ENCODE results near the gene ASCC2.
"Not testable (repeated sequence)": the region's sequence is repeated elsewhere in the genome, so short reads cannot be mapped to it uniquely, and the experiment has no call there.

The ASCC2 gene

GRCh38 chr22:29859030-29859429 is 21.0 kb upstream of the ASCC2 start:
- H3K4me1 ChIP-seq (ENCODE audit: control insufficient read depth in 5 of 5, insufficient read depth in 5 of 5, low read length in 5 of 5), result peaks cover 0 to 14% (median 9%) of the 10 kb centered on the region in 5 donors
- not testable (repeated sequence) for H3K9ac ChIP-seq (ENCODE audit: low read length in 5 of 5); H3K4me3 ChIP-seq (ENCODE audit: low read depth in 1 of 5, low read length in 5 of 5)

GRCh38 chr22:29856496-29856895 is 18.4 kb upstream of the ASCC2 start:
- Histone ChIP-seq H3K4me1 (ENCODE audit: control insufficient read depth in 5 of 5, insufficient read depth in 5 of 5, low read length in 5 of 5) (peaks cover 0 to 14% (median 9%) of the 10 kb centered on the region in 5 donors), H3K36me3 (ENCODE audit: control insufficient read depth in 5 of 5, insufficient read depth in 5 of 5, low read length in 5 of 5) (no peaks in the 10 kb centered on the region), H3K27me3 (ENCODE audit: control insufficient read depth in 5 of 5, insufficient read depth in 4 of 5, low read length in 5 of 5) (no peaks in the 10 kb centered on the region), H3K9ac (ENCODE audit: low read length in 5 of 5) (no peak overlapping the region), H3K9me3 (ENCODE audit: control insufficient read depth in 5 of 5, low read length in 5 of 5) (no peaks in the 10 kb centered on the region), H3K4me3 (ENCODE audit: low read depth in 1 of 5, low read length in 5 of 5) (no peak overlapping the region), H3K27ac (ENCODE audit: low read depth, low read length) (no peak overlapping the region)

More at GRCh38 chr22:29859030-29859429, 21.0 kb upstream of the ASCC2 start:
- H3K27me3 ChIP-seq (ENCODE audit: control insufficient read depth in 5 of 5, insufficient read depth in 4 of 5, low read length in 5 of 5); H3K27ac ChIP-seq (ENCODE audit: low read depth, low read length); H3K36me3 ChIP-seq (ENCODE audit: control insufficient read depth in 5 of 5, insufficient read depth in 5 of 5, low read length in 5 of 5); H3K9me3 ChIP-seq (ENCODE audit: control insufficient read depth in 5 of 5, low read length in 5 of 5): not testable (repeated sequence)

DNA sequence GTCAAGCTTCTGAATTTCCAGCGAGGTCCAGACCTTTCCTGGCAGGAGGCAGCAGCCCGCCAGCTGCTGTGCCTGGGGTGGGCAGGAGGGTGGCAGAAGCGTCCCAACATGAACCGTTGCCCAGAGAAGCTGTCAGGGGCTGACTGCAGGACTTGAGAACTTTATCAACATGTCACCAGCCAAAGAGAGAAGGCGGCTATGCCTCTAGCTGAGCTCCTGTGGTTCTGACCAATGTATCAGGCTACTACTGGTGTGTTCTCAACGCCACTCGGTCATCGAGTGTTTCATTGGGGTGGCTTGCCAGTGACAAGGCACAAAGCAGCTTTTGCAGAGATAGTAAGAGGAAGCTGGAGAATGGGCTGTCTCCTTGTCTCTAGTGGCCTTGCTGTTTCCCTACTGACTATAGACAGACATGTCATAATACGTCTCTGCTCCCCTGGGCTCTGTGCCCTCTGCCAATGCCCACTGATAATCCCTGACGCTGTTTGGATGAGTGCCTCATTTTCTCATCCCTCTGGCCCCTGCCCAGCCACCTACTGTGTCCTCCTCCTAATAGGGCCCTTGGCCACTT is 17.6 kb upstream of the ASCC2 start:
- Histone ChIP-seq H3K4me3 (ENCODE audit: low read depth in 1 of 5, low read length in 5 of 5) (no peak overlapping the region), H3K9me3 (ENCODE audit: control insufficient read depth in 5 of 5, low read length in 5 of 5) (no peaks in the 10 kb centered on the region), H3K27ac (ENCODE audit: low read depth, low read length) (peak overlapping the region; percentile 54), H3K4me1 (ENCODE audit: control insufficient read depth in 5 of 5, insufficient read depth in 5 of 5, low read length in 5 of 5) (peaks cover 0 to 14% (median 9%) of the 10 kb centered on the region in 5 donors), H3K9ac (ENCODE audit: low read length in 5 of 5) (no peak overlapping the region), H3K27me3 (ENCODE audit: control insufficient read depth in 5 of 5, insufficient read depth in 4 of 5, low read length in 5 of 5) (no peaks in the 10 kb centered on the region), H3K36me3 (ENCODE audit: control insufficient read depth in 5 of 5, insufficient read depth in 5 of 5, low read length in 5 of 5) (no peaks in the 10 kb centered on the region)

GRCh38 chr22:29854432-29854831 is 16.4 kb upstream of the ASCC2 start:
- Histone ChIP-seq H3K9ac (ENCODE audit: low read length in 5 of 5) (no peak overlapping the region), H3K27me3 (ENCODE audit: control insufficient read depth in 5 of 5, insufficient read depth in 4 of 5, low read length in 5 of 5) (no peaks in the 10 kb centered on the region), H3K9me3 (ENCODE audit: control insufficient read depth in 5 of 5, low read length in 5 of 5) (no peaks in the 10 kb centered on the region), H3K4me3 (ENCODE audit: low read depth in 1 of 5, low read length in 5 of 5) (no peak overlapping the region), H3K27ac (ENCODE audit: low read depth, low read length) (no peak overlapping the region), H3K4me1 (ENCODE audit: control insufficient read depth in 5 of 5, insufficient read depth in 5 of 5, low read length in 5 of 5) (peaks cover 0 to 11% (median 9%) of the 10 kb centered on the region in 5 donors), H3K36me3 (ENCODE audit: control insufficient read depth in 5 of 5, insufficient read depth in 5 of 5, low read length in 5 of 5) (no peaks in the 10 kb centered on the region)

- Histone ChIP-seq H3K9ac (ENCODE audit: low read length in 5 of 5) (peak overlapping the region in 3 of 5 donors; percentile 22 to 60 (median 50)), H3K36me3 (ENCODE audit: control insufficient read depth in 5 of 5, insufficient read depth in 5 of 5, low read length in 5 of 5) (no peaks in the 10 kb centered on the region), H3K27me3 (ENCODE audit: control insufficient read depth in 5 of 5, insufficient read depth in 4 of 5, low read length in 5 of 5) (no peaks in the 10 kb centered on the region), H3K4me1 (ENCODE audit: control insufficient read depth in 5 of 5, insufficient read depth in 5 of 5, low read length in 5 of 5) (peaks cover 0 to 20% (median 15%) of the 10 kb centered on the region in 5 donors), H3K27ac (ENCODE audit: low read depth, low read length) (peak overlapping the region; percentile 93), H3K4me3 (ENCODE audit: low read depth in 1 of 5, low read length in 5 of 5) (no peak overlapping the region), H3K9me3 (ENCODE audit: control insufficient read depth in 5 of 5, low read length in 5 of 5) (peaks cover 0 to 6% (median 3%) of the 10 kb centered on the region in 5 donors)
Observed at GRCh38 chr22:29848111-29848510, 10.0 kb upstream of the ASCC2 start.

DNA sequence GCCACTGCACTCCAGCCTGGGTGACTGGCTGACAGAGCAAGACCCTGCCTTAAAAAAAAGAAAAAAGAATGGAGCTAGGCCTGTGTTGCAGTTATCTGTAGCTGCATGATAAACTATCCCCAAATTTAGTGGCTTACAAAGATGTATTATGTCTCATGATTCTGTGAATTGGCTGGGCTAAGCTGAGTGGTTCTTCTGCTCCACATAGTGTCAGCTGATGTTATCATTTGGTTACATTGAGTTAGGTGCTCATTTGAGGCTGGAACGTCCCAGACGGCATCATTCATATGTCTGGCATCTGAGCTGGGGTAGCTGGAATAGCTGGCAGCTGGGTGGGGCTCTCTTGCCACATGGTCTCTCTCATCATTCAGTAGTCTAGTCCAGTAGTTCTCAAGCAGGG is 8.2 kb upstream of the ASCC2 start:
- peaks cover 0 to 32% (median 22%) of the 10 kb centered on the region in 5 donors for H3K4me1 ChIP-seq (ENCODE audit: control insufficient read depth in 5 of 5, insufficient read depth in 5 of 5, low read length in 5 of 5)
- peaks cover 0 to 6% (median 3%) of the 10 kb centered on the region in 5 donors for H3K9me3 ChIP-seq (ENCODE audit: control insufficient read depth in 5 of 5, low read length in 5 of 5)
- no peak overlapping the region for H3K9ac ChIP-seq (ENCODE audit: low read length in 5 of 5)
- no peaks in the 10 kb centered on the region for H3K27me3 ChIP-seq (ENCODE audit: control insufficient read depth in 5 of 5, insufficient read depth in 4 of 5, low read length in 5 of 5)
- H3K27ac ChIP-seq (ENCODE audit: low read depth, low read length), result no peak overlapping the region
- H3K36me3 ChIP-seq (ENCODE audit: control insufficient read depth in 5 of 5, insufficient read depth in 5 of 5, low read length in 5 of 5), result no peaks in the 10 kb centered on the region
- no peak overlapping the region for H3K4me3 ChIP-seq (ENCODE audit: low read depth in 1 of 5, low read length in 5 of 5)

DNA sequence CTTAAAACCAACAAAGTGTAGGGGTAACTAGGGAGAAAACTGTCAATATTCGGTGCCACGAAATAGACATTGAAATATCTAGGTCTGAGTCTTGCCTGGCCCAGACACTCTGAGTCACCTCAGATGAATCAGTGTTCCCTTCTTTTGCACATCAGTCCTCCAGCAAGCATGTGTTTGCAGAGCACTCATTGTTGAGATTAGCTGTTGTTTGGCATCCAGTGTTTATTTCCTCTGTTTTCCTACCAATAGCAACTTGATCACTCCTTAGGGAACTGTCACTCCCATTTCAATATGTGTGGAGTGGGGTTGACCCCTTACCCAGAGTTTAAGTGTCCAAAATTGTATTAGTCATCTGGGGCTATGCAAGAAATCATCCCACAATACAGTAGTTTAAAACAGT is 4.7 kb upstream of the ASCC2 start:
- H3K27ac ChIP-seq (ENCODE audit: low read depth, low read length), result peak overlapping the region; percentile 90
- H3K9me3 ChIP-seq (ENCODE audit: control insufficient read depth in 5 of 5, low read length in 5 of 5), result peaks cover 0 to 6% (median 3%) of the 10 kb centered on the region in 5 donors
- no peak overlapping the region for H3K4me3 ChIP-seq (ENCODE audit: low read depth in 1 of 5, low read length in 5 of 5)
- H3K4me1 ChIP-seq (ENCODE audit: control insufficient read depth in 5 of 5, insufficient read depth in 5 of 5, low read length in 5 of 5), result peaks cover 2 to 32% (median 25%) of the 10 kb centered on the region in 5 donors
- no peaks in the 10 kb centered on the region for H3K27me3 ChIP-seq (ENCODE audit: control insufficient read depth in 5 of 5, insufficient read depth in 4 of 5, low read length in 5 of 5)
- peak overlapping the region in 2 of 5 donors; percentile 53 to 64 for H3K9ac ChIP-seq (ENCODE audit: low read length in 5 of 5)
- H3K36me3 ChIP-seq (ENCODE audit: control insufficient read depth in 5 of 5, insufficient read depth in 5 of 5, low read length in 5 of 5), result no peaks in the 10 kb centered on the region

DNA sequence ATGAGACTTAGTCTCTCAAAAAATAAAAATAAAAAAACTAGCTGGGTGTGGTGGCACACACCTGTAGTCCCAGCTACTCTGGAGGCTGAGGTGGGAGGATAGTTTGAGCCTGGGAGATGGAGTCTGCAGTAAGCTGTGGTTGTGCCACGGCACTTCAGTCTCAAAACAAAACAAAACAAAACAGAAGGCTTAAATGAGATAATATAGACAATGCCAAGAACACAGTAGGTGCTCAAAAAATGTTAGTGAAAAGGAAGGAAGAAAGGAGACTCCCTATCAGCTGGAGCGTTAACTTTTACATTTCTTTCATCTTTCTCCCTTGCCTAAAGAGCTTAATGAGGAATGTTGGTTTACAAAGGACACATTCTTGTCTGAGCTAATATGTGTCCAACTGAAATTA is 4.1 kb upstream of the ASCC2 start:
- Histone ChIP-seq H3K9ac (ENCODE audit: low read length in 5 of 5) (peak overlapping the region in 2 of 5 donors; percentile 25 to 64), H3K4me3 (ENCODE audit: low read depth in 1 of 5, low read length in 5 of 5) (no peak overlapping the region), H3K36me3 (ENCODE audit: control insufficient read depth in 5 of 5, insufficient read depth in 5 of 5, low read length in 5 of 5) (no peaks in the 10 kb centered on the region), H3K4me1 (ENCODE audit: control insufficient read depth in 5 of 5, insufficient read depth in 5 of 5, low read length in 5 of 5) (peaks cover 4 to 35% (median 29%) of the 10 kb centered on the region in 5 donors), H3K27ac (ENCODE audit: low read depth, low read length) (peak overlapping the region; percentile 90), H3K27me3 (ENCODE audit: control insufficient read depth in 5 of 5, insufficient read depth in 4 of 5, low read length in 5 of 5) (no peaks in the 10 kb centered on the region), H3K9me3 (ENCODE audit: control insufficient read depth in 5 of 5, low read length in 5 of 5) (peaks cover 0 to 6% (median 3%) of the 10 kb centered on the region in 5 donors)

DNA sequence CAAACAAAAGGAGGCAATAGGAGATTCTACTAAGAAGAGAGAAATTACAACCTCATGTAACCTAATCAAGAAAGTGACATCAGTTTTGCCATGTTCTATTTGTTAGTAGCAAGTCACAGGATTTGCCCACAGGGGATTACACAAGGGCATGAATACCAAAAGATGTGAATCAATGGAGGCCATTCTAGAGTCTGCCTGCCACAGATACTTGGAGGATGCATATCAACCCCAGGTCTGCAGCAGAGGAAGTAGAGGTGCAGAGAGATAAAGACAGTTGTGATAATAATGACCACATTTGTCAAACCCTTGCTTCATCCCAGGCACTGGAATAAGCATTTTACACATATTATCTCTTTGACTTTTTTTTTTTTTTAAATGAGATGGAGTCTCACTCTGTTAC is 2.4 kb upstream of the ASCC2 start:
- H3K27me3 ChIP-seq (ENCODE audit: control insufficient read depth in 5 of 5, insufficient read depth in 4 of 5, low read length in 5 of 5), result no peaks in the 10 kb centered on the region
- H3K4me1 ChIP-seq (ENCODE audit: control insufficient read depth in 5 of 5, insufficient read depth in 5 of 5, low read length in 5 of 5), result peaks cover 4 to 51% (median 46%) of the 10 kb centered on the region in 5 donors
- H3K9me3 ChIP-seq (ENCODE audit: control insufficient read depth in 5 of 5, low read length in 5 of 5), result no peaks in the 10 kb centered on the region
- peaks cover 0 to 2% (median 0%) of the 10 kb centered on the region in 5 donors for H3K36me3 ChIP-seq (ENCODE audit: control insufficient read depth in 5 of 5, insufficient read depth in 5 of 5, low read length in 5 of 5)
- H3K4me3 ChIP-seq (ENCODE audit: low read depth in 1 of 5, low read length in 5 of 5), result no peak overlapping the region
- H3K27ac ChIP-seq (ENCODE audit: low read depth, low read length), result no peak overlapping the region
- no peak overlapping the region for H3K9ac ChIP-seq (ENCODE audit: low read length in 5 of 5)

GRCh38 chr22:29839039-29839438 is 965 bp upstream of the ASCC2 start:
- peak overlapping the region; percentile 75 for H3K27ac ChIP-seq (ENCODE audit: low read depth, low read length)
- H3K36me3 ChIP-seq (ENCODE audit: control insufficient read depth in 5 of 5, insufficient read depth in 5 of 5, low read length in 5 of 5), result peaks cover 3 to 4% (median 3%) of the 10 kb centered on the region in 5 donors
- no peaks in the 10 kb centered on the region for H3K27me3 ChIP-seq (ENCODE audit: control insufficient read depth in 5 of 5, insufficient read depth in 4 of 5, low read length in 5 of 5)
- H3K4me1 ChIP-seq (ENCODE audit: control insufficient read depth in 5 of 5, insufficient read depth in 5 of 5, low read length in 5 of 5), result peaks cover 4 to 57% (median 46%) of the 10 kb centered on the region in 5 donors
- H3K9me3 ChIP-seq (ENCODE audit: control insufficient read depth in 5 of 5, low read length in 5 of 5), result no peaks in the 10 kb centered on the region
- H3K4me3 ChIP-seq (ENCODE audit: low read depth in 1 of 5, low read length in 5 of 5), result no peak overlapping the region
- H3K9ac ChIP-seq (ENCODE audit: low read length in 5 of 5), result peak overlapping the region in 2 of 5 donors; percentile 71 to 97

All from subcutaneous abdominal adipose tissue (tissue), 5 donors.